ENCODE measurements around the gene WDR7.

DNA sequence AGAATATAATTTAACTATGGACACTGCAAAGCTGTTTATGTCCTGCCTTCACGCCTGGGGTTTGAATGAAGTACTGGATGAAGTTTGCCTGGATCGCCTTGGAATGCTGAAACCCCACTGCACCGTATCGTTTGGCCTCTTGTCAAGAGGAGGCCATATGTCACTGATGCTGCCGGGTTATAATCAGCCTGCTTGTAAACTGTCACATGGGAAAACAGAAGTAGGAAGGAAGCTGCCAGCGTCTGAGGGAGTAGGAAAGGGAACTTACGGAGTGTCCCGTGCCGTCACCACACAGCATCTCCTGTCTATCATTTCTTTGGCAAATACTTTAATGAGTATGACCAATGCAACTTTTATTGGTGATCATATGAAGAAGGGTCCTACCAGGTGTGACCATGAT, 105.8 kb downstream of the WDR7 start:
- no peak for TF ChIP-seq RAD21 (IDR thresholded peaks at IDR 0.05; ENCODE audit: low read length)
- TF ChIP-seq, protein P1, sequence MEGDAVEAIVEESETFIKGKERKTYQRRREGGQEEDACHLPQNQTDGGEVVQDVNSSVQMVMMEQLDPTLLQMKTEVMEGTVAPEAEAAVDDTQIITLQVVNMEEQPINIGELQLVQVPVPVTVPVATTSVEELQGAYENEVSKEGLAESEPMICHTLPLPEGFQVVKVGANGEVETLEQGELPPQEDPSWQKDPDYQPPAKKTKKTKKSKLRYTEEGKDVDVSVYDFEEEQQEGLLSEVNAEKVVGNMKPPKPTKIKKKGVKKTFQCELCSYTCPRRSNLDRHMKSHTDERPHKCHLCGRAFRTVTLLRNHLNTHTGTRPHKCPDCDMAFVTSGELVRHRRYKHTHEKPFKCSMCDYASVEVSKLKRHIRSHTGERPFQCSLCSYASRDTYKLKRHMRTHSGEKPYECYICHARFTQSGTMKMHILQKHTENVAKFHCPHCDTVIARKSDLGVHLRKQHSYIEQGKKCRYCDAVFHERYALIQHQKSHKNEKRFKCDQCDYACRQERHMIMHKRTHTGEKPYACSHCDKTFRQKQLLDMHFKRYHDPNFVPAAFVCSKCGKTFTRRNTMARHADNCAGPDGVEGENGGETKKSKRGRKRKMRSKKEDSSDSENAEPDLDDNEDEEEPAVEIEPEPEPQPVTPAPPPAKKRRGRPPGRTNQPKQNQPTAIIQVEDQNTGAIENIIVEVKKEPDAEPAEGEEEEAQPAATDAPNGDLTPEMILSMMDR (conservative IDR thresholded peaks at IDR 0.05; ENCODE audit: low read depth, low read length) = no peak
- TF ChIP-seq MAZ (IDR thresholded peaks at IDR 0.05; ENCODE audit: borderline replicate concordance, low read depth, low read length) = no peak
- TF ChIP-seq, protein P2, sequence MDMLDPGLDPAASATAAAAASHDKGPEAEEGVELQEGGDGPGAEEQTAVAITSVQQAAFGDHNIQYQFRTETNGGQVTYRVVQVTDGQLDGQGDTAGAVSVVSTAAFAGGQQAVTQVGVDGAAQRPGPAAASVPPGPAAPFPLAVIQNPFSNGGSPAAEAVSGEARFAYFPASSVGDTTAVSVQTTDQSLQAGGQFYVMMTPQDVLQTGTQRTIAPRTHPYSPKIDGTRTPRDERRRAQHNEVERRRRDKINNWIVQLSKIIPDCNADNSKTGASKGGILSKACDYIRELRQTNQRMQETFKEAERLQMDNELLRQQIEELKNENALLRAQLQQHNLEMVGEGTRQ (IDR thresholded peaks at IDR 0.05; ENCODE audit: low read depth, low read length) = no peak
- TF ChIP-seq POLR2A (IDR thresholded peaks at IDR 0.05; ENCODE audit: low read depth, low read length) = no peak
- no peak for TF ChIP-seq RFX5 (IDR thresholded peaks at IDR 0.05; ENCODE audit: low read depth, low read length)
- no peak for TF ChIP-seq MXI1 (IDR thresholded peaks at IDR 0.05; ENCODE audit: borderline replicate concordance, low read depth, low read length)
- TF ChIP-seq CEBPB (IDR thresholded peaks at IDR 0.05; ENCODE audit: low read depth, low read length) = no peak
- no peak for TF ChIP-seq MAFK (IDR thresholded peaks at IDR 0.05; ENCODE audit: low read depth, low read length)
- no peak for TF ChIP-seq CHD1 (IDR thresholded peaks at IDR 0.05; ENCODE audit: low read depth, low read length)
- TF ChIP-seq SMC3 (IDR thresholded peaks at IDR 0.05; ENCODE audit: low read depth, low read length) = no peak
- TF ChIP-seq BHLHE40 (IDR thresholded peaks at IDR 0.05; ENCODE audit: low read depth, low read length) = no peak
- no peak for TF ChIP-seq RCOR1 (IDR thresholded peaks at IDR 0.05; ENCODE audit: insufficient replicate concordance, low read length)
- TF ChIP-seq FOS (IDR thresholded peaks at IDR 0.05; ENCODE audit: low read depth, low read length) = no peak
